ENCODE results near the gene AKAP11.
A peak's percentile ranks its signal among the peaks of the same experiment; 100 is the strongest.

AKAP11 gene

DNA sequence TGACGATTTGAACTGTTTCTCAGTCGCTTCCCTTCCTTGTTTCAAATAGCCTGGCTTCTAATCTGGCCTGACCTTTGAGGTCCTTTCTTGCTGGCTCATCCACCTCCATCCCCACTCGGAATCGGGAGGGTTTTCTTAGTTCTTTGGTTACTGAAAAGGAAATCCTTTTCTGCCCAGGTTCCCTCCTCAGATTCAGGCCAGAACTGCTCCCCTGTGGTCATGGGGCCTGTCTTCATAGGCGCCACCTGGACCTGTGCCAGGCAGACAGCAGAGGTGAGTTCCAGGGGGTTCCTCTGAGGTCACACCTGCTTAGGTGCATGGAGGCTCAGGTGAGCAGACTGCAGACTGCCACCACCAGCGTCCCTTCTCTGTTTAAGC is 62.4 kb downstream of the AKAP11 start:
- peak; percentile 82 for DNase-seq

- DNase-seq: peak; percentile 3
Measured at GRCh38 chr13:42337808-42338600, 66.1 kb downstream of the AKAP11 start.

GRCh38 chr13:42345367-42345766 is 73.4 kb downstream of the AKAP11 start:
- no peak for DNase-seq

GRCh38 chr13:42348576-42348975 is 76.6 kb downstream of the AKAP11 start:
- no peak for DNase-seq

GRCh38 chr13:42350141-42350540 is 78.2 kb downstream of the AKAP11 start:
- no peak for DNase-seq

- peak; percentile 67 for DNase-seq
Measured at GRCh38 chr13:42354241-42355091, 82.5 kb downstream of the AKAP11 start.

DNA sequence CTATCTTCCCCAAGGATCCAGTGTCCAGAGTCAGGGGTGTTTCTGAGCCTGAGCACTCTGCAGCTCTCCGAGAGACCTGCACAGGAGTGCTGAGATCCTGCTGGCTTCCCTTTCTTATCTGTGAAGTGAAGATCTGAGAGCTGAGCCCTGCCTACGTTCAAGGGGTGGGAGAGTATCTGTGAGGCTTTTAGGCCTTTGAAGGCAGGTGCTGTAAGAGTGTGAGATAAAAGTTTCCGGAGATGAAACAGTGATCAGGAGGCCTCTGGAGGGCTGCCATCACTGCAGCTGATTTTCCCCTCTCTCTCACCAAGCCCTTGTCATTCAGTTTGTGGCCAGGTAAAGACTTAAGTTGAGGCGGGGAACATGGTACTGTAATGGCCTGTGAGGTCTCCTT is 83.1 kb downstream of the AKAP11 start:
- DNase-seq: no peak

- no peak for DNase-seq
Measured at GRCh38 chr13:42355491-42356183, 83.7 kb downstream of the AKAP11 start.

- DNase-seq: no peak
Measured at GRCh38 chr13:42356184-42356575, 84.2 kb downstream of the AKAP11 start.

- DNase-seq: no peak
Measured at GRCh38 chr13:42360046-42360574, 88.2 kb downstream of the AKAP11 start.

GRCh38 chr13:42361701-42362100 is 89.7 kb downstream of the AKAP11 start:
- no peak for DNase-seq

DNA sequence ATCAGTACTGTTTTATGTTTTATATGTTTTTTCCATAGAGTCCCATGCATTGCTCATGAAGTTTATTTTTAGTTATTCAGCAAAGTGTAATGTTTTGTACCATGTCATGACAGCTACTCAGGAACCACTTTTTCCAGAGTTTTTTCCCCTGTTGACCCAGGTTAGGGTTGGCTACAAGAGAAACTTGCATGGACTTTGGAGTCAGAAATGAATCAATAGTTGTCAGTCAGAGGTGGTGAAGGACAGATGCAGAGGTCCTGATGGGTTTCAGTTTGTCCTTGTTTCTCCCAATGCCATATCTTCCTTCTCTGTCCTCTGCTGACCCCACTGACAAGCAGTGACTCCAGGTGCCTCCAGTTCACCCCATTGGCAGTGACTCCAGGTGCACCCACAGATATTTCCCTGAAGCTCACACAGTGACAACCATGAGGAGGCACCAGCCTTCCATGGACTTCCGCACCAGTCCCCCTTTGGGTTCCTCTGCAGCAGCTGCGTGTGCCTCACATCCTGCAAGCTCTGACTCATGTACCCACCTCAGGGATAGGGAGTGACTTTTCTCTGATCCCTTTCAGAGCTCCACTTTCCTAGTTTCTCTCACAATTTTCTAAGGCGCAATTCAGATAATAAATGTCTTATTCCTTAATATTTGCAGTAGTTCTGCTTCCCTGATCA is 92.1 kb downstream of the AKAP11 start:
- no peak for DNase-seq

DNA sequence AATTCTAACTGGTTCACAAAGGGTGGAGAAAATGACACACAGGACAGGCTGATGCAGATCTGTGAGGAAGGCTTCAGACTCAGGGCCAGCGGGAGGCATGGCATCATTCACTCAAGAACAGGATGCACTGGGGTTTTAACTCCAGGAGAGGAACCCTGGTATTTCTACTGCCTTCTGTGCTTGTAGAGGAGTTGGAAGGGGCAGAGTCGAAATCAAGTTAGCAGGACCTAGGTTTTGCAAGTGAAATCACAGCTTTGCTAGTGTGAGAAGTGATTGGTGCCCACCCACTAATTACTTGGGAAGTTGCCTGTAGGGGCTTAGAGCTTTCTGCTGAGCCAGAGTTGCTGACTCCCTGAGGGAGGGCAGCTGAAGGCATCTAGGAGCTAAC is 92.7 kb downstream of the AKAP11 start:
- peak; percentile 2 for DNase-seq

DNA sequence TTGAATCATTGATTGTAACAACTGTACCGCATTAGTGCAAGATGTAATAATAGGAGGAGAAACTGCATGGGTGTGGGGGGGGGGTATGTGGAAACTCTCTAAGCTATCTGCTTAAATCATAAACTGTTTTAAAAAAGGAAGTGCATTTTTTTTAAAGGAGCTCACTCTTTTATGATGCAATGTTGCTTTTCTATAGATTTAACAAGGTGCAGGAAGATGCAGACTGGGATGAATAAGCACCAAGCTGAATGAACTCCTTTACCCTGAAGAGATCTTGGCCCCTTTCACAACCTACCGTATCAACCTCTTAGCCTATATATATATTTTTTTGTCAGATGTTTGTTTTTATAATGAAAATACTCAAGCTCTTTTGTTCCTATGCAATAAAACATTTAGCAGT is 95.9 kb downstream of the AKAP11 start:
- no peak for DNase-seq

DNA sequence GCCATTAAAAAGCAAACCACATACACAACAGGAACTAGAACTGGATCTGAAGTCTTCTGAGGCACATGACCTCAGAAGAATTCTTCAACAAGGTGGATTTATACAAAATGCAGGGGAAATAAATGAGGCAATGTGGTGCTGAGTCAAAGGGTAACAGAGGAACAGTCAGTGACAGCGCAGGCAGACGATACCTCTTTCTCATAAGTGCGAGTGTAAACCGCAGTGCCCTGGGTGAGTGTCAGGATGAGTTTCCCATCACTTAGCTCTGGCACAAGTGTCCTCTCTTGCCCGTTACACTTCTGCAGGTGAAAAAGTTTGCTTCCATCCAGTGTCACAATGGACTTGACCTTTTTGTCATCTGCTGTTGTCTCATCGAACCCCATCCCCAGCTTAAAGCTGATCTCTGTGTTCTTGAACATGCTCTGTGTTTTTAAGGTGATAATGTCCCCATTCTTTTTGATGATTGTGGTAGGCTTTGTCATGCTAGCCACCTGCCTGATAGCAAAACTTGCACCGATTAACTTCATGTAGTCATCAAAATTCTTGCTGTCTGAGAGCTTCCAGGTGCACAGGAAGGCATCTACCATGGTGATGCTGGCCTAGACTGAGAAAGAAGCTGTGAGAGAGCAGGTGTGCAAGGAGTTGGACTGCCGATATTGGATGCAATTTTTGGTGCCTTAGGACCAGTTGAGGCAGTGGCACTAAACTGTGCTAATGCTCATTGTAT is 97.3 kb downstream of the AKAP11 start:
- DNase-seq: no peak

GRCh38 chr13:42370229-42370628 is 98.3 kb downstream of the AKAP11 start:
- DNase-seq: no peak
